Upper lobe of left lung (tissue), 6 donors: ENCODE data around the gene PDE4B. TPM values are rescaled to one million over a fixed set of nuclear protein-coding genes. Genes with fewer than 3 reads are reported as not detected.

Source experiments
- ATAC-seq, 2 donors: fragments of 200-7000 bp; cut with Tn5 transposase; one replicate each; pipeline ENCODE4 v1.9.1; 2022; ENCODE audit warnings: mild to moderate bottlenecking in 2 of 2, moderate library complexity in 2 of 2; ENCODE audit not compliant: low FRiP score in 2 of 2
- DNase-seq, 2 donors: peaks; one replicate each; pipeline ENCODE4 v3.0.0-alpha.2; 2019 to 2020
- H3K27ac ChIP-seq, 4 donors: fragments of 200-600 bp; sonication (generic); one replicate each; pipeline ENCODE4 v1.5.1; 2016 to 2019
- H3K27me3 ChIP-seq, 4 donors: fragments of 200-600 bp; sonication (generic); one replicate each; pipeline ENCODE4 v1.5.1; 2017 to 2019
- H3K36me3 ChIP-seq, 4 donors: fragments of 200-600 bp; sonication (generic); one replicate each; pipeline ENCODE4 v1.5.1; 2016 to 2019
- H3K4me1 ChIP-seq, 4 donors: fragments of 200-600 bp; sonication (generic); one replicate each; pipeline ENCODE4 v1.5.1; 2018 to 2019
- H3K4me3 ChIP-seq, 4 donors: fragments of 200-600 bp; sonication (generic); one replicate each; pipeline ENCODE4 v1.5.1; 2017 to 2019; ENCODE audit warnings: mild to moderate bottlenecking in 2 of 4, moderate library complexity in 1 of 4
- H3K9me3 ChIP-seq, 4 donors: fragments of 200-600 bp; sonication (generic); one replicate each; pipeline ENCODE4 v1.5.1; 2018 to 2019
- CTCF ChIP-seq, 6 experiments: fragments of 450-650 bp in 4 of 6; fragments of 200-600 bp in 2 of 6; sonication (generic) in 2 of 6; IDR thresholded peaks; one replicate each; pipeline ENCODE4 v1.5.1; 2016 to 2019; ENCODE audit warnings: antibody characterized with exemption in 6 of 6
- EP300 ChIP-seq, 4 donors: sonication (generic); formaldehyde crosslinking; IDR thresholded peaks; one replicate each; pipeline ENCODE4 v1.5.1; 2017; ENCODE audit warnings: antibody characterized with exemption in 4 of 4, control low read depth in 2 of 4
- POLR2A ChIP-seq, 4 donors: fragments of 450-650 bp; IDR thresholded peaks; one replicate each; pipeline ENCODE4 v1.5.1; 2016 to 2017; ENCODE audit warnings: antibody characterized with exemption in 4 of 4, mild to moderate bottlenecking in 2 of 4
- POLR2AphosphoS5 ChIP-seq, 2 donors: sonication (generic); formaldehyde crosslinking; IDR thresholded peaks; one replicate each; pipeline ENCODE4 v1.5.1; 2017; ENCODE audit warnings: antibody characterized with exemption in 2 of 2
- WGBS, 2 donors: methylation state at CpG; one replicate each; pipeline ENCODE4 v1.1.5; 2017 to 2018; 5-methylcytosine and 5-hydroxymethylcytosine counted together
- total RNA-seq, 6 donors: library from RNA; depleted of rRNA in 4 of 6; stranded (reverse); fragments of >200 nt in 4 of 6; gene quantifications; one replicate each; pipeline versions ENCODE4 v1.1.0 to v1.2.1, GENCODE V29; 2016 to 2021
- donor health status: DM: no; HTN: no; CAD: no; lungs with moderate emphysema.
- donor health status: DM: no; HTN: yes; CAD: no; lungs with severe emphysema.

The PDE4B gene
- total RNA-seq, 6 donors from 2014 or later: 8.1 to 61.6 (median 15.9) TPM

GRCh38 chr1:66357021-66357420 is 564.3 kb downstream of the PDE4B start:
- WGBS, 2 donors: 80% methylated on average over 4 of the region's 4 CpGs
- TF ChIP-seq CTCF (IDR thresholded peaks at IDR 0.05): no peak
- TF ChIP-seq EP300 (IDR thresholded peaks at IDR 0.05): no peak
- no peak for TF ChIP-seq POLR2A (IDR thresholded peaks at IDR 0.05)
- TF ChIP-seq POLR2AphosphoS5 (IDR thresholded peaks at IDR 0.05): no peak
- Histone ChIP-seq H3K9me3 (no peaks in the 10 kb centered on the region), H3K36me3 (peaks cover 0 to 14% (median 3%) of the 10 kb centered on the region in 4 donors), H3K4me3 (no peak overlapping the region), H3K27ac (no peak overlapping the region), H3K27me3 (no peaks in the 10 kb centered on the region), H3K4me1 (peaks cover 20 to 39% (median 31%) of the 10 kb centered on the region in 4 donors)
- ATAC-seq (no peak), DNase-seq (no peak)

- H3K4me1 ChIP-seq: peaks cover 17 to 36% (median 26%) of the 10 kb centered on the region in 4 donors
- TF ChIP-seq POLR2AphosphoS5 (IDR thresholded peaks at IDR 0.05): no peak
- TF ChIP-seq POLR2A (IDR thresholded peaks at IDR 0.05): no peak
- no peak for TF ChIP-seq EP300 (IDR thresholded peaks at IDR 0.05)
- no peak for TF ChIP-seq CTCF (IDR thresholded peaks at IDR 0.05)
- H3K27me3 ChIP-seq: no peaks in the 10 kb centered on the region
- no peak overlapping the region for H3K27ac ChIP-seq
- DNase-seq: no peak
- H3K36me3 ChIP-seq: peaks cover 0 to 20% (median 6%) of the 10 kb centered on the region in 4 donors
- no peaks in the 10 kb centered on the region for H3K9me3 ChIP-seq
- WGBS, 2 donors: 80 to 85% methylated on average over 3 of the region's 3 CpGs
- ATAC-seq: no peak
- no peak overlapping the region for H3K4me3 ChIP-seq
These were observed 564.9 kb downstream of the PDE4B start for GRCh38 chr1:66357478-66358197.

GRCh38 chr1:66359269-66359668 is 566.6 kb downstream of the PDE4B start:
- DNase-seq (no peak), ATAC-seq (peak in 1 of 2 donors; percentile 53)
- peaks cover 7 to 26% (median 13%) of the 10 kb centered on the region in 4 donors for H3K4me1 ChIP-seq
- no peaks in the 10 kb centered on the region for H3K27me3 ChIP-seq
- no peaks in the 10 kb centered on the region for H3K9me3 ChIP-seq
- H3K4me3 ChIP-seq: no peak overlapping the region
- no peak for TF ChIP-seq POLR2AphosphoS5 (IDR thresholded peaks at IDR 0.05)
- TF ChIP-seq EP300 (IDR thresholded peaks at IDR 0.05): no peak
- TF ChIP-seq POLR2A (IDR thresholded peaks at IDR 0.05): no peak
- no peak for TF ChIP-seq CTCF (IDR thresholded peaks at IDR 0.05)
- WGBS, 2 donors: 65 to 81% methylated on average over 1 of the region's 1 CpG
- peak overlapping the region in 1 of 4 donors; percentile 10 for H3K27ac ChIP-seq
- H3K36me3 ChIP-seq: peaks cover 6 to 36% (median 16%) of the 10 kb centered on the region in 4 donors

- Histone ChIP-seq H3K4me1 (peaks cover 4 to 21% (median 9%) of the 10 kb centered on the region in 4 donors), H3K36me3 (peaks cover 6 to 40% (median 19%) of the 10 kb centered on the region in 4 donors), H3K4me3 (no peak overlapping the region), H3K9me3 (no peaks in the 10 kb centered on the region), H3K27me3 (no peaks in the 10 kb centered on the region), H3K27ac (peak overlapping the region in 1 of 4 donors; percentile 10)
- no peak for TF ChIP-seq POLR2AphosphoS5 (IDR thresholded peaks at IDR 0.05)
- no peak for TF ChIP-seq POLR2A (IDR thresholded peaks at IDR 0.05)
- no peak for TF ChIP-seq CTCF (IDR thresholded peaks at IDR 0.05)
- TF ChIP-seq EP300 (IDR thresholded peaks at IDR 0.05): no peak
- DNase-seq (no peak), ATAC-seq (no peak)
These were observed 567.1 kb downstream of the PDE4B start for GRCh38 chr1:66359815-66360214.
